A549 treated with CpdA at 1 μM for 4 hours (cell line): ENCODE measurements around the gene TRMT61B. TPM values are rescaled to one million over a fixed set of nuclear protein-coding genes. Genes with fewer than 3 reads are reported as not detected.

Experiments
- total RNA-seq: library from RNA; stranded (reverse); fragments of 200-300 nt; extraction: Qiagen RNA extraction; gene quantifications from 5 replicates; pipeline ENCODE4 v1.2.3, GENCODE V29; 2022; ENCODE audit warnings: low read depth

The TRMT61B gene
- 17.1 to 18.8 TPM (median 17.5 TPM) in 5 replicates for total RNA-seq

DNA sequence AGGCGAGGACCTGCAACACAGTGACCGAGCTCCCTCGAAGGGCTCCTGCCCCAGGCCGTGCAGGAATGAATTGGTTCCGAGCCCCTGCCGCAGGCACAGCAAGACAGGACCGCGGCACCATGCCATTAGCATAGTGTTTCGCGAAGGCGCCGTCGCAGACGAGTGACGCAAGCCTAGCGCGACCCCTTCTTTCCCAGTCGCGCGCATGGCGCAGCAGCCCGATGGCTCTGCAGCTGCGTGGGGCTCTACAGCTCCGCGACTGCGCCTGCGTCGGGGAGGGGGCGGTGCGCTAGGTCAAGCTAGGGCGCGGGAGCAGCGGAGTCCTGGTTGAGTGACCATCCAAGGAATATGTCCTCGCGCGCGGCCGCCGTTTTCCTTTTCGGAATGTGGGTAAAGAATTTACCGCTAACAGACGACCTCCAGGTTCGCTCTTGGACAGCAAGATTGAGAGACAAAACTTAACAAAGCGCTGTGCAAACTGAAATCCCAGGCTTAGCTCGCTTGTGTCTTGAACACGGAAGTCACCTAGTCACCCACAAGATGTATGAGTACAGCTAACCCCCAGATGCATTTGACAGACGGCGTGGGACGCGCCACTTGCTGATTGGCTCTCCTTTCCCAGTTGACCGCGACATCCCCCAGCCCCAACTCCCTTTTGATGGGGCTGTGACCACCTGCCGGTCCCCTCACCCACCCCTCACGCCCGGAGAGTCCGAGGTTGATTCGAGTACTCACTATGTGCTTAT, at the start of gene TRMT61B:
Gene TRMT61B, minus strand, starts transcription at position 164 of the 746 bp plus-strand sequence. Its CDS starts 32 bp downstream, at position 132.

DNA sequence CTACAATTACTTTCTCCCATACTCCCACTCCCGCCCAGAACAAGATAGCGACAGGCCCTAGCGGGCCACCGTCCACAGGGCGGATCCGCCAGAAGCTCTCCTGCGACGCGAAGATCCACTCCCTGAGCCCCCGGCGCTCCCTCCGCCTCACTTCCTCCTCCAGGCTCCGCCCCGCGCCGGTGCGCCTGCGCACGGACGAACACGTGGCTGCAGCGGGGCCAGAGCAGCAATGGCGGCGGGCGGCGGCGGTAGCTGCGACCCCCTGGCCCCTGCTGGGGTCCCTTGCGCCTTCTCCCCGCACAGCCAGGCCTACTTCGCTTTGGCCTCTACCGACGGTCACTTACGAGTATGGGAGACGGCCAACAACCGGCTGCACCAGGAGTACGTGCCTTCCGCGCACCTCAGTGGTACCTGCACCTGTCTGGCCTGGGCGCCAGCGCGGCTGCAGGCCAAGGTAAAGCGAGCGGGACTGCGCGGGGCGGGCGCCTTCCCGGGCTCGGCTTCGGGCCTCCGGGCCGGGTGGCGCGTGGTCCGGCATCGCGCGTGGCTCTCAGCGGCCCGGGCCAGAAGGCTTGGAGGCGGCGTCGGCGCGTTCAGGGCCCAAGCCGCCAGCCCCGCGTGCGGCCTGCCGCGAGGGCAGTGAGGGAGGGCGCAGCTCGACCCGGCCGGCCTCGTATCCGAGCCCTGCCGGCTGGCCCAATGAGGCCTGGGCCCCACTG, 24.5 kb upstream of the TRMT61B start, which contains the start of gene WDR43:
Gene WDR43, plus strand, starts transcription at position 198 of the 719 bp plus-strand sequence. Its CDS starts 32 bp downstream, at position 230.

DNA sequence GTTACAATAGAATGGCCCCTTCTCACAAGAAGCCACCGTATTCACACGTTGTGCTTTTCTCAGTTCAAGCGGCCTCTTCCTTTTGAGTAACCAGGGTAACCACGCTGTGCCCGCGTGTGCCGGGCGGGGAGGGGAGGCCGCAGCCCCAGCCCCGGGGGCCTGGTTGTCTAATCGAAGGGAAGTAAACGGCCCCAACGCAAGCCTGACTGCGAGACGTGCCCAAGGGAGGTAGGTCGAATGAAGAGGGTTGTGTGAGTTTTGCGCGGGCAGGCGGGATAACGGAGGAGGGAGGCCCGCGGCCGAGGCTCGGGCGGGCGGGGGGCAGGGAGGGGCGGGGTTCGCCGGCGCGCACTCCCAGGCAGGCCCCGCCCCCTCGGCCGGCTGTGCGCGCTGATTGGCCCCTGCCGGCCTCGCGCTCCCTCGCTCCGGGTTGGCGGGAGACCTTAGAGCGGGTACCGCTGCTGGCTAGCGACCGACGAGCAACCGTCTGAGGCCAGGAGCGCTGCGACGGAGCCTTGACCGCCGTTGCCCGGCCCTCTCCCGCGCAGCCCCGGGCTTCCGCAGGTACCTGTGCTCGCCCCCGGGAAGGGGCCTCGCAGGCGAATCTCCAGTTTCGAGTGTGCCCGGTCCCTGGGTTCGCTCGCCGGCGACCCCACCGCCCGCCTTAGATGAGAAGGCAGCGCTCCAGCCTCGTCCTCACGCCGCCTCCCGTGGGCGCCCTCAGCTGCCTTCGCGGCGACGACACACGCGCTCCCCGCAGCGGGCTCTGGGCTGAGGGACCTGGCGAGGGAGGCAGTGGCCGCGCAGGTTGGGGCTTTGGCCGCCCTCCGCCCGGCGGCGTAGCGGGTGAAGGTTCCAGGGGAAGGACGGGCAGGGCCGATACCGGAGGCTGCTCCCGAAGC, 59.5 kb downstream of the TRMT61B start, which contains the start of gene SPDYA:
Gene SPDYA, plus strand, starts transcription at position 451 of the 902 bp plus-strand sequence. CDS start 5,181 bp downstream, outside the sequence.

Other genes starting within 250 kb of the TRMT61B start
- gene PPP1CB, start 118.5 kb downstream of the TRMT61B start, total RNA-seq = 104 to 119 TPM (median 112 TPM) in 5 replicates
- gene SPDYA, start 59.5 kb downstream of the TRMT61B start, total RNA-seq = 0.18 to 0.26 TPM (median 0.24 TPM) in 4 of 5 replicates, not detected in the other
- gene WDR43, start 24.4 kb upstream of the TRMT61B start, total RNA-seq = 78.7 to 102 TPM (median 80.2 TPM) in 5 replicates
- gene TOGARAM2, start 111.0 kb upstream of the TRMT61B start, total RNA-seq = 0.06 to 0.31 TPM (median 0.13 TPM) in 4 of 5 replicates, not detected in the other
- not detected in 5 replicates for gene PCARE, start 204.2 kb upstream of the TRMT61B start, total RNA-seq
- gene CLIP4, start 245.1 kb upstream of the TRMT61B start, total RNA-seq = 24.5 to 27.4 TPM (median 26.6 TPM) in 5 replicates